Measurements from ENCODE around the gene ZPBP. TPM values are rescaled to one million over a fixed set of nuclear protein-coding genes. Genes with fewer than 3 reads are reported as not detected.

The ZPBP gene
- total RNA-seq, 1 donor from 2014 or later: not detected

- DNase-seq (ENCODE audit: low spot score, unreplicated experiment): no peak
- peaks cover 3% of the 10 kb centered on the region for H3K9me3 Mint-ChIP-seq (ENCODE audit: low read depth)
- no peak for TF ChIP-seq CTCF (IDR thresholded peaks at IDR 0.05; ENCODE audit: unreplicated experiment)
- H3K27me3 Mint-ChIP-seq: no peaks in the 10 kb centered on the region
- peaks cover 1% of the 10 kb centered on the region for H3K36me3 Mint-ChIP-seq (ENCODE audit: insufficient read depth)
- no peaks in the 10 kb centered on the region for H3K4me1 Mint-ChIP-seq (ENCODE audit: low read depth)
- no peak overlapping the region for H3K4me3 Mint-ChIP-seq (ENCODE audit: low read depth)
- no peak overlapping the region for H3K27ac Mint-ChIP-seq
Observed at GRCh38 chr7:49937608-49938007, 155.4 kb downstream of the ZPBP start.

DNA sequence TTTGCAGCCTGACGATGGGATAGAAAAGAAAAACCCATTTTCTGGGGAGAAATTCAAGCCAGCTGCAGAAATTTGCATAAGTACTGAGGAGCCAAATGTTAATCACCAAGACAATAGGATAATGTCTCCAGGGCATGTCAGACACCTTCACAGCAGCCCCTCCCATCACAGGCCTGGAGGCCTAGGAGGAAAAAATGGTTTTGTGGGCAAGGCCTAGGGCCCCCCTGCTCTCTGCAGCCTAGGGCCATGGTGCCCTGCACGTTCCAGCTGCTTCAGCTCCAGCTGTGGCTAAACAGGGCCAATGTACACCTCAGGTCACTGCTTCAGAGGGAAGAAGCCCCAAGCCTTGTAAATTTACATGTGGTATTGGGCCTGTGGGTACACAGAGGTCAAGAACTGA lies 161.4 kb downstream of the ZPBP start:
- Mint-ChIP-seq H3K27ac (no peak overlapping the region), H3K4me3 (ENCODE audit: low read depth) (no peak overlapping the region), H3K27me3 (no peaks in the 10 kb centered on the region), H3K4me1 (ENCODE audit: low read depth) (no peaks in the 10 kb centered on the region), H3K36me3 (ENCODE audit: insufficient read depth) (peaks cover 3% of the 10 kb centered on the region), H3K9me3 (ENCODE audit: low read depth) (peaks cover 22% of the 10 kb centered on the region)
- DNase-seq (ENCODE audit: low spot score, unreplicated experiment): no peak
- no peak for TF ChIP-seq CTCF (IDR thresholded peaks at IDR 0.05; ENCODE audit: unreplicated experiment)

- no peaks in the 10 kb centered on the region for H3K27me3 Mint-ChIP-seq
- no peak for TF ChIP-seq CTCF (IDR thresholded peaks at IDR 0.05; ENCODE audit: unreplicated experiment)
- peaks cover 3% of the 10 kb centered on the region for H3K36me3 Mint-ChIP-seq (ENCODE audit: insufficient read depth)
- H3K27ac Mint-ChIP-seq: no peak overlapping the region
- peaks cover 22% of the 10 kb centered on the region for H3K9me3 Mint-ChIP-seq (ENCODE audit: low read depth)
- DNase-seq (ENCODE audit: low spot score, unreplicated experiment): no peak
- no peak overlapping the region for H3K4me3 Mint-ChIP-seq (ENCODE audit: low read depth)
- H3K4me1 Mint-ChIP-seq (ENCODE audit: low read depth): no peaks in the 10 kb centered on the region
Observed at GRCh38 chr7:49928787-49929186, 164.3 kb downstream of the ZPBP start.

- no peak for DNase-seq (ENCODE audit: low spot score, unreplicated experiment)
- peaks cover 1% of the 10 kb centered on the region for H3K36me3 Mint-ChIP-seq (ENCODE audit: insufficient read depth)
- TF ChIP-seq CTCF (IDR thresholded peaks at IDR 0.05; ENCODE audit: unreplicated experiment): no peak
- no peaks in the 10 kb centered on the region for H3K27me3 Mint-ChIP-seq
- H3K4me3 Mint-ChIP-seq (ENCODE audit: low read depth): no peak overlapping the region
- H3K4me1 Mint-ChIP-seq (ENCODE audit: low read depth): no peaks in the 10 kb centered on the region
- peaks cover 19% of the 10 kb centered on the region for H3K9me3 Mint-ChIP-seq (ENCODE audit: low read depth)
- H3K27ac Mint-ChIP-seq: no peak overlapping the region
Observed at GRCh38 chr7:49927631-49928030, 165.4 kb downstream of the ZPBP start.

DNA sequence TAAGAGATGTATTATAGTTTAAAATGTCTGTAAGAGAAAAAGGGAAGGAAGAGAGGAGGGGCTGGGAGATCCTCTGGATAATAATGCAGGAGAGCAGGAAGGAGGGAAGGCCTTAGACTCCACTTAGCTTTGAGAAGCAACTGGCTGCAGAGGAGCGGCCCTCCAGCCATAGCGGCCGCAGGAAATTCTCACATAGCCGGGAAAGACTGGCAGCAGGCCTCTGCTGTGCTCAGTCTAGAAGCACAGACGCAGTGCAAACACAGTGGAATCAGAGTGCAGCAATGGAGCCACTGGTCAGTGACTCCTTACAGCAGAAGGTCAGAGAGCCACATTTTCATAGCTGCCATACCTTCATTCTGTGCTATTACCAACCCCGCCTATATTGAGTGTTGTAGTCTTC lies 166.3 kb downstream of the ZPBP start:
- Mint-ChIP-seq H3K27me3 (no peaks in the 10 kb centered on the region), H3K36me3 (ENCODE audit: insufficient read depth) (peaks cover 1% of the 10 kb centered on the region), H3K27ac (no peak overlapping the region), H3K4me1 (ENCODE audit: low read depth) (no peaks in the 10 kb centered on the region), H3K9me3 (ENCODE audit: low read depth) (peaks cover 16% of the 10 kb centered on the region), H3K4me3 (ENCODE audit: low read depth) (no peak overlapping the region)
- TF ChIP-seq CTCF (IDR thresholded peaks at IDR 0.05; ENCODE audit: unreplicated experiment): no peak
- DNase-seq (ENCODE audit: low spot score, unreplicated experiment): no peak
